Testis (tissue), 2 donors: ENCODE data around the gene FAAH.

Source experiments
- CTCF ChIP-seq, 3 experiments: fragments of 450-650 bp in 2 of 3; fragments of 200-600 bp in 1 of 3; sonication (generic) in 1 of 3; IDR thresholded peaks; one replicate each; pipeline ENCODE4 v1.5.1; 2016 to 2019; ENCODE audit warnings: antibody characterized with exemption in 3 of 3, mild to moderate bottlenecking in 2 of 3, moderate library complexity in 1 of 3
- POLR2A ChIP-seq: fragments of 450-650 bp; IDR thresholded peaks from one replicate; pipeline ENCODE4 v1.6.1; 2017; ENCODE audit warnings: antibody characterized with exemption, mild to moderate bottlenecking, moderate library complexity

- no peak for TF ChIP-seq CTCF (IDR thresholded peaks at IDR 0.05)
- TF ChIP-seq POLR2A, result no peak
Observed at GRCh38 chr1:46450160-46450517, 56.0 kb downstream of the FAAH start.
